ENCODE data around the gene NCR1. TPM values are rescaled to one million over a fixed set of nuclear protein-coding genes. Genes with fewer than 3 reads are reported as not detected.

Gene NCR1
- not detected in 5 replicates for total RNA-seq (2022; extraction: Qiagen RNA extraction; ENCODE audit: low read depth)

DNA sequence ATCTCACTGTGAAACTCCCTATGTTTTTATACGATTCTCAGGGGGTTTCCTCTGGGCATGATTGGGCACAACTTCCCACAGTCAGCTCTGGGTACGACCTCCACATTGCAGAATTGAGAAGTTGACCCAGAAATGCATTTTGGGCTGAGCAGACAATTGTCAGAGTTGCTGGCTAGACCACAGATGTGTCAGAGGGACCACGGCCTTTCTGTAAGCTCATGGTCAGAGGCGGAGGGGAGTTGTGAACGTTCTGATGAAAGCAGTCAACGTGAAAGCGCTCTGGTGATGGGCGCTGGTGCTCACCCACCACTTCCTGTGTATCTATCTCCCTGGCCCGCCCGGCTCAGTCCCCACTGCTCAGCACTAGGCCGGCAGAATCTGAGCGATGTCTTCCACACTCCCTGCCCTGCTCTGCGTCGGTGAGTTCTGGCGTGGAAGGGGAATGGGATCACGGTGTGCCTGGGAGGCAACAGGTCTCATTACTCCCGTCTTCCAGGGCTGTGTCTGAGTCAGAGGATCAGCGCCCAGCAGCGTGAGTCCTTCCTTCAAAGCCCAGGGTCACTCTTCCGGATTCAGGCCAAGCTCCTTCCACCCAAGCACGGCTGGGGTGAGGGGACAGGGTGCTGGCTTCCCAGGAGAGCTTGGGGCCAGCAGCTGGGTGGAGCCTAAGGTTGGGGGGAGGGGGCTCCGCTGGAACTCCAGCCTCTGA lies at the start of gene NCR1:
Gene NCR1 (plus strand): TSS at position 346 of the 709 bp plus-strand sequence. CDS start 40 bp downstream, at position 386.

GRCh38 chr19:54873990-54874389 lies 32.0 kb upstream of the NCR1 start, which contains the start of gene FCAR:
Gene FCAR, plus strand, starts transcription at chr19:54874235. Its CDS starts 55 bp downstream, at chr19:54874290.

GRCh38 chr19:54947381-54947780 lies 41.4 kb downstream of the NCR1 start, which contains the start of gene NLRP7:
Gene NLRP7, minus strand, starts transcription at chr19:54947530.

Other genes starting within 250 kb of the NCR1 start
- gene LILRB4, start 243.2 kb upstream of the NCR1 start, total RNA-seq (2022; extraction: Qiagen RNA extraction; ENCODE audit: low read depth) = not detected in 5 replicates
- not detected in 5 replicates for gene KIR3DL3, start 181.7 kb upstream of the NCR1 start, total RNA-seq (2022; extraction: Qiagen RNA extraction; ENCODE audit: low read depth)
- not detected in 5 replicates for gene KIR2DL3, start 167.6 kb upstream of the NCR1 start, total RNA-seq (2022; extraction: Qiagen RNA extraction; ENCODE audit: low read depth)
- not detected in 5 replicates for gene KIR2DL1, start 136.4 kb upstream of the NCR1 start, total RNA-seq (2022; extraction: Qiagen RNA extraction; ENCODE audit: low read depth)
- gene KIR2DL4, start 102.5 kb upstream of the NCR1 start, total RNA-seq (2022; extraction: Qiagen RNA extraction; ENCODE audit: low read depth) = not detected in 5 replicates
- not detected in 5 replicates for gene KIR3DL1, start 89.7 kb upstream of the NCR1 start, total RNA-seq (2022; extraction: Qiagen RNA extraction; ENCODE audit: low read depth)
- not detected in 5 replicates for gene KIR2DS4, start 73.5 kb upstream of the NCR1 start, total RNA-seq (2022; extraction: Qiagen RNA extraction; ENCODE audit: low read depth)
- not detected in 5 replicates for gene KIR3DL2, start 55.7 kb upstream of the NCR1 start, total RNA-seq (2022; extraction: Qiagen RNA extraction; ENCODE audit: low read depth)
- not detected in 5 replicates for gene FCAR, start 31.9 kb upstream of the NCR1 start, total RNA-seq (2022; extraction: Qiagen RNA extraction; ENCODE audit: low read depth)
- gene NLRP7, start 41.4 kb downstream of the NCR1 start, total RNA-seq (2022; extraction: Qiagen RNA extraction; ENCODE audit: low read depth) = 0.08 TPM in 1 of 5 replicates, not detected in the others
- gene NLRP2, start 60.2 kb downstream of the NCR1 start, total RNA-seq (2022; extraction: Qiagen RNA extraction; ENCODE audit: low read depth) = 22.7 to 28.3 TPM (median 27.2 TPM) in 5 replicates
- 0.13 to 0.46 TPM (median 0.19 TPM) in 3 of 5 replicates, not detected in the others for gene GP6, start 132.1 kb downstream of the NCR1 start, total RNA-seq (2022; extraction: Qiagen RNA extraction; ENCODE audit: low read depth)
- gene RDH13, start 157.0 kb downstream of the NCR1 start, total RNA-seq (2022; extraction: Qiagen RNA extraction; ENCODE audit: low read depth) = 14.5 to 21.2 TPM (median 20.8 TPM) in 5 replicates
- 3.0 to 9.2 TPM (median 6.8 TPM) in 5 replicates for gene EPS8L1, start 169.7 kb downstream of the NCR1 start, total RNA-seq (2022; extraction: Qiagen RNA extraction; ENCODE audit: low read depth)
- gene PPP1R12C, start 211.5 kb downstream of the NCR1 start, total RNA-seq (2022; extraction: Qiagen RNA extraction; ENCODE audit: low read depth) = 52.2 to 99.2 TPM (median 86.1 TPM) in 5 replicates
- gene TNNT1, start 243.1 kb downstream of the NCR1 start, total RNA-seq (2022; extraction: Qiagen RNA extraction; ENCODE audit: low read depth) = 96.6 to 145 TPM (median 141 TPM) in 5 replicates